Middle frontal gyrus (tissue), 1 donor: ENCODE measurements around the gene LSM7.

Experiments
- DNase-seq: peaks from one replicate; pipeline ENCODE4 v3.0.0-alpha.2; 2015; ENCODE audit warnings: low spot score; ENCODE audit errors: extremely low spot score

Gene LSM7

DNA sequence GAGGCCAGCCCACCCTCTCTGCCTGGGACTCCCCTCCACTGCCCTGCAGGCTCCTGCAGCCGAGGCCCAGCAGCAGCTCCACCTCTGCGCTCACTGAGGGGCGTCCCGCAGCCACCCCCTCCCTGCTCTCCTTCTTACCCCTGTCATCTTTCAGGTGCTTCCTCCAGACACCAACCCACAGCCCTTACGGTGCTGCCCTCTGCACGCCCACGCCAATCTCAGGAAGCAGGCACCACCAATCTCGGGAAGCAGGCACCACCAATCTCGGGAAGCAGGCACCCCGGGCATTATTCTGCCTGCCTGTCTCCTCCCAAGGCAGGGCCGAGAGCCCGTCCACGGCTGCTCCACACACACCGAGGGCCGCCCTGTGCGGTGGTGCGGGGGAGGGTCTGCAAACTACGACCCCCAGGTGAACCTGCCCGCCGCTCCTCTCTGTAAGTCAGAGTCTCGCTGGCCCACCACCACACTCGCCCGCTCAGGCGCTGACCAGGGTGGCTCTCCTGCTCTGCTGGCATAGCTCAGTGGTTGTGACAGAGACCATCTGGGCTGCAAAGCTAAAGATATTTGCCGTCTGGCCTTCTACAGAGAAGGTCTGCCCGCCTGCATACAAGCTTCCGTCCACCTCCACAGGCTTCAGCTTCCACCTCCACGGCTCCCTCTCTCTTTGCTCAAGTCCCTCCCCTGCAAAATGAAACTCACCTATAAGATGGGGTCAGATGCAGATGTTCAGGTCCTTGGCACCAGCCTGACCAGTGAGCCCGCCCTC is 2.9 kb downstream of the LSM7 start:
- DNase-seq, result no peak

DNA sequence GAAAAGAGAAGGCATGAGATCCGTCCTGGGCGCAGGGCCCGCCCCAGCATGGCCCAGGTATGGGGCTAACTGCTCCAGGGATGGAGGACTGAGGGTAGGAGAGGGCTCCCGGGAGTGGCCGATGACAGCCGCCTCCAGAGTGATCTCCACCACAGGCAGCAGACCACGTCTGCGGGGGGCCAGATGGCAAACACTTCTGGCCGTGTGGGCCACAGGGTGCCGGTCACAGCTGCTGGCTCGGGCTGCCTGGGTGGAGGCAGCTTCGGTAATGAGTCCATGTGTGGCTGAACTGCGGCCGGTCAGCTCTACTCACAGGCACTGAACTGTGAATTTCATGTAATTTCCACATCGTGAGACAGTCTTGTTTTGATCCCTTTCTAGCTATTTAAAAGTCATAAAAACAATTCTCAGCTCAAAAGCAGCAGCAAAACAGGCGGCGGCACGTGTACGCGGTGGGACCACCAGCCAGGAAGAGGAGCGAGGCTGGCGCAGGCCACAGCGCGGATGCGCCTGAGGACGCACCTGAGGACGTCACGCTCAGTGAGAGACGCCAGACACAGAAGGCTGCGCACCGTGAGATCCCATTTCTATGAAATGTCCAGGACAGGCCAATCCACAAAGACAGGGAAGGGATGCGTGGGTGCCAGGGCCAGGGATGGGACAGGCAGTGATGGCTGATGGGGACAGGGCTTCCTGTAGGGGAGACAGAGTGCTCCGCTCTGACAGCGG is 4.0 kb downstream of the LSM7 start:
- no peak for DNase-seq

DNA sequence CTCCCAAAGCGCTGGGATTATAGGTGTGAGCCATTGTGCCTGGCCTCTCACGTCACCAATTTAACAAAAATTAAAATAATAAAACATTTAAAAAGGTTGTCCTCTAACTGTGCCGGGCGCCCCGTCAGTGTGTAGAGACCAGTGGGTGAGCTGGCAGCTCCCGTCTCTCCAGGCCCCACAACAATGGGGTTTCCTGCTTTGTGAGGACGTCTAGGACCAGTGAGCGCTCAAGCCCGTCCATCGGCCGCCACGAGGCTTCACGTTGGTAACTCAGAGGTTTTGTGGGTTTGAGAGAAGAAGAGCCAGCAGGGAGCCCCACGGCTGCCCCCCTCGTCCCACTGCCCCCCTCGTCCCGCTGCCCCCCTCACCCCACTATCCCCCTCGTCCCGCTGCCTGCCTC is 4.7 kb downstream of the LSM7 start:
- no peak for DNase-seq

DNA sequence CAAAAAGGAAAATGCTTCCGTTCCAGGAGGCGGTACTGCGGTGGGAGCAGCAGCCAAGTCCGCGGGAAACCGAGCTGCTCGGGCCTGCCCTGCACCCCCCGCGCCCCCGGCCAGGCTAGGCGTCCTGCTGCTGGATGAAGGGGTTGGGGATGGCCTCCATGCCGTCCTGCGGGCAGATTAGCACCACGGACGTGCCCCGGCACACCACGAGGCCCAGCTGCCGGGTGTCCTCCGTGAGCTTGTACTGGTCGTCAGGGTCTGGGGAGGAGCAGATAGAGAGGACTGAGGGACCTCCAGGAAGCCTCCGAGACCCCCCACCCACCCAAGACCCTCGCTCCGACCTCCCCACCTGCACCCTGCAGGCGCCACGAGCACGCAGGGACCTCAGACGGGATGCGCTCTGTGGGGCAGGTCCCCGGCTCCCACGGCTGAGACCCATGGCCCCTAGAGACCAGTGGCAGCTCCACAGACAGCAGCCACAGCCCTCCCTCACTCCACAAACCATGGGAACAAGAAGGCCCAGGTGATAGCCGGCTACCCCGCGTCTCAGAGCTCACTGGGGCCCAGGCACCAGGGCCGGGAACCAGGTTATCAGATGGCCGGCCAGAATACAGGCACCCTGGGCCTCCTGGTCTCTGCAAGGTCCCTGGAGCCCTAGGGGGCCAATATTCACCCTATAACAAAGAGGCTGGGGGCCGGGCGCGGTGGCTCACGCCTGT is 6.7 kb downstream of the LSM7 start:
- DNase-seq, result no peak

DNA sequence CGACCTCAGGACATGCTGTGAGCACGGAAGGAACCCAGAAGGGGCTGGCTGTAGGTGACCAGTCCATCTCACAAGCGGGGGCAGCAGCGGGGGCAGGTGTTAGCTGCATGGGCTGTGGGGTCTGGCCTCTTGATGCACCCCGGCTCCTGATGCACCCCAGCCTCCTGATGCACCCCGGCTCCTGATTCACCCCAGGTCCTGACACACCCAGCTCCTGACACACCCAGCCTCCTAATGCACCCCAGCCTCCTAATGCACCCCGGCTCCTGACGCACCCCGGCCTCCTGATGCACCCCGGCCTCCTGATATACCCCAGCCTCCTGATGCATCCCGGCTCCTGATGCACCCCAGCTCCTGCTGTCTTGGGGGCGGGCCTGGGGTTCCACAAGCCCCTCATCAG is 7.4 kb downstream of the LSM7 start:
- DNase-seq, result no peak

DNA sequence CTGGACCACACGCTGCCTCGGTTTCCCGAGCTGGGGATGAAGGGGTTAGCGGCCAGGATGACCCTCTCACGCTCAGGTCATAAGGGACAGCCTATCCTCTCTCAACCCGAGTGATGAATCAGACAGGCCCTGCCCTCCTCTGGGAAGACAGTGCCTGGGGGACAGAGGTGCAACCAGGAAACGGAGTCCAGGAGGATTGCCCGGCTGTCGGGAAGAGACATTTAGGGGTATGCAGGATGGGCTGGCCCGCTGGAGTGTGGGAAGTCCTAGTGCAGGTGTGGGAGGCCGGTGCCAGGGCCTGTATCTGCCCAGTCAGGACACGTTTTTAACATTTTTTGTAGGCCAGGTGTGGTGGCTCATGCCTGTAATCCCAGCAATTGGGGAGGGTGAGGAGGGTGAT is 8.3 kb downstream of the LSM7 start:
- DNase-seq, result no peak

DNA sequence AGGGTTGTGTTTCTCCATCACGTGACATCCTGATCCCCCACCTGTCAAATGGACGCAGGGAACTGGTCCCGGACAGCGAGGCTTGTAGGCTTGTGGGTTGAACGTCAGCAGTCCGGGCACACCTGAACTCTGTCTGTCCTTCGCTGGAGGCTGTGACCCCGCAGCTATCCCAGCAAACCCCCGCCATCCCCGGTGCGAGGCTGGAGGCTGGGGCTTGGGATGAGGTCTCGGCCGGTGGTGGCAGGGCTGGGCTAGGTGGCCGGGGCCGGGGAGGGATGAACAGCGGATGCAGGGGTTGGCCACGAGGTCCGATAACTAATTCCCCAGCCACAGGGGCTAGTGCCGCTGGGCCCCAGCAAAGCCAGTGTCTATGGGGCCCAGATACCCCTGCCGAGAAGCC is 8.8 kb downstream of the LSM7 start:
- no peak for DNase-seq

DNA sequence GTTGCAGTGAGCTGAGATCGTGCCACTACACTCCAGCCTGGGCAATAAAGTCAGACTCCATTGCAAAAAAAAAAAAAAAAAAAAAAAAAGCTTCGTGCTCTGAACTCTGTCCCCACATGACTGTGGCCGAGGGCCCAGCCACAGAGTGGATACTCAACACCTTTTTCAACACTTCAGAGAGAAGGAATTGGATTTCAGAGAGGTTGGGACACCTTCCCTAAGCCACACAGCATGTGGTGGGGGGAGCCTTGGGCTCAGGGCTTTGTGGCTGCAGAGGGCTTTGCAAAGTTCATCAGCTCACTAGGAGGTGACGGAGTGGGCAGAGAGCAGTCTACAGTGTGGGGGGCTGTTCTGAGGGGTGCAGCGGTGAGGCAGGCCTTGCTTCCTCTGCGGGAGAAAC is 9.5 kb downstream of the LSM7 start:
- no peak for DNase-seq

DNA sequence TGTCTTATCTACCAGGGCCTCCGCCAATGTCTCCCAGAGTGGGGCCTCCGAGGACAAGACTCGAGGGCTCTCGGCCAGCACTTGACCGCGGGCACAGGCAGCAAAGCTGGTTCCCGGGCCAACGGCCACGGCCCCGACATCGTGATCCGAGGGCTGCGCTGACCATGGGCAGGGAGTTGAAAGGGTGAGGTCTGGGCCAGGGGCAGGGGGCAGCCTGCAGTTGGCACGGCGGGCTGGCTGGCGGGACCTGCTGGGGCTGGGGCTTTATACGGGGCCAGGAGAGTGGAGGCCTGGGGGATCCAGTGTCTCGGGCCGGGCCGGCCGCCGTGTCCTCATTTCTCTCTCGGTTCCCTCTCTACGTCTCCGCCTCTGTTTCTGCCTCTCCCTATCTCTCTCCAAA is 10.6 kb downstream of the LSM7 start:
- DNase-seq, result no peak

DNA sequence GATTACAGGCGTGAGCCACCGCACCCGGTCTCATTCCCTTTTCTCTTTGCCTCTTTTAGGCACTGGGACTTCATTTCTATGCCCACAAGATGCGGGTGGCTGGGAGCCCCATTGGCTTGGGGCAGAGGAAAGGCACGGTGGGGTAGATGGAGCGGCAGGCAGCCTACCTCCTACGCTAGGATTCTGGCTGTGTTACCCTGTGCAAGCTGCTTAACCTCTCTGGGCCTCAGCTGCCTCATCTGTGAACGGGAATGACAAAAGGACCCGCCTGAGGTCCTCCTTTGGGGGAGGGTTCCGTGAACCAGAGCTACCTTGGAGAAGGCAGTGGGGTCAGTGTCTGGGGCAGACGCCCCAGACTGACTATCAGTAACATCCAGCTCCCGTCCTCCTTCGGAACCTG is 11.1 kb downstream of the LSM7 start:
- DNase-seq, result no peak

DNA sequence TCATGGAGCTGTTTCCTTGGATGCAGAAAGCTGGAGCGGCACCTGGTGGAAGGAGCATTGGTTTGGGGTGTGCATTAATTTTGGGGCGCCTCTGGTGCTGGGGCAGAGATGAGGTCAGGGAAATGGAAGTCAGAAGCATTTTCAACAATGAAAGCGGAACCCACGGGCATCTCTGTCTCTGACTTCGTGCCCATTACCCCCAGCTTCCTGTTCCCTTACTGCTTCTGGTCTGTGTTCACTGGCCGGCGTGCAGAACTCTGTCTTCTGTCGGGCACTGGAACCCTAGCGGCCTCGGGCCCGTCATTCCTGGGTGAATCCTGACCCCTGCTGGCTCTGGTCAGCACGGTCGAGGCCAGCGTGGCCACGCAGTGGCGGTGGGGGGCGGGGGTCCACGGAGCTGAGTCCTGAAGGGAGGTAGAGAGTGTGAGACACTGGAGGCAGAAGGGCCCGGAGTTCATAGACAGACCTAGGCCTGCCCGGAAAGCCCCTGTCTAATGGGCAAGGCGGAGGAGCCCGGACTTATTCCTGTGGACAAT is 12.5 kb downstream of the LSM7 start:
- DNase-seq, result no peak

DNA sequence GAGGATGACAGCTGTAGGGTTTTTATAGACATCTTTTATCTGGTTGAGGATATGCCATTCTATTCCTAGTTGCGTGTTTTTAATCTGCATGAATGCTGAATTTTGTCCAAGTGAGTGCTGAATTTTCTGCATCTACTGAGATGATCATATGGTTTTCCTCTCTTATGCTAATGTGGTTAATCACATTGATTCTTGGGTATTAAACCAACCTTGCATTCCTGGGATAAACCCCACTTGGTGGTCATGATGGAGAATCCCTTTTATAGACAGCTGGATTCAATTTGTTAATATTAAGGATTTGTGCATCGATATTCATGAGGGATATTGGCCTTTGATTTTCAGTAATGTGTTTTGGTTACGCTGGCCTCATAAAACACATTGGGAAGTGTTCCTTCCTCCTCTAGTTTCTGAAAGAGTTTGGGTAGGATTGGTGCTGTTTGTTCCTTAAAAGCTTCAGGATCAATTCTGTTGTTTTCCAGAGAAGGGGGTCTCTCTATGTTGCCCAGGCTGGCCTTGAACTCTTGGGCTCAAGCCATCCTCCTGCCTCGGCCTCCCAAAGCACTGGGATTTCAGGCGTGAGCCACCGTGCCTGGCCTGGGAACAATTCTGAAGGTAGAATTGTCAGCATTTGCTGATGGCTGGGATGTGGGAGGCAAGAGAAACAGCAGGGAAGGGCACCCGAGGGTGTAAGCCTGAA is 13.1 kb downstream of the LSM7 start:
- no peak for DNase-seq

DNA sequence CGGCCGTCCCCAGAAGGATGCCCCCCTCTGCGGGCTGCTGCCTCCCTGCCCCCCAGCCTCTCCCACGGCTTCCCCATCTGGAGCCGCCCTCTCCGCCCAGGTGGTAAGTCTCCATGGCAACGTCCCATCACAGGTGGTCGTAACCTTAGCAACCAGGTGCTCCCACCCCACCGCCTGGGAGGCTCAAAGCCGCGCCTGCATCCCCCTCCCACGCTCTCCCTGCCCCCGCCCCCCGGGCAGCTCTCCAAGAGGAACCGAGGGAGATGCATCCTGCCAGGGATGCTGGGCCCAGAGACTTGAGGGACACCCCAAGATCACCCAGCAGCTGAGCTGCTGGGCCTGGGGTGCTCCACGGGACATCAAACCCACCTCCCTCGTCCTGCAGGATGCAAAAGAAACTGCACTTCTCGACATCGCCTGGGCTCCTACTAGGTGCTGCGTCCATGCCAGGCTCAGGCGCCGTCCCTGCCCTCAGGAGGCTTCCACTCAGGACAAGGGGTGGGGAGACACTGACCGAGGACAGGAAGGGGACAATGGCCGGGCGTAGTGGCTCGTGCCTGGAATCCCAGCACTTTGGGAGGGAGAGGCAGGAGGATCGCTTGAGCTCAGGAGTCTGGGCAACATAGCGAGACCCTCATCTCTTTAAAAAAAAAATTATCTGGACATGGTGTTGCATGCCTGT is 15.4 kb downstream of the LSM7 start:
- no peak for DNase-seq

DNA sequence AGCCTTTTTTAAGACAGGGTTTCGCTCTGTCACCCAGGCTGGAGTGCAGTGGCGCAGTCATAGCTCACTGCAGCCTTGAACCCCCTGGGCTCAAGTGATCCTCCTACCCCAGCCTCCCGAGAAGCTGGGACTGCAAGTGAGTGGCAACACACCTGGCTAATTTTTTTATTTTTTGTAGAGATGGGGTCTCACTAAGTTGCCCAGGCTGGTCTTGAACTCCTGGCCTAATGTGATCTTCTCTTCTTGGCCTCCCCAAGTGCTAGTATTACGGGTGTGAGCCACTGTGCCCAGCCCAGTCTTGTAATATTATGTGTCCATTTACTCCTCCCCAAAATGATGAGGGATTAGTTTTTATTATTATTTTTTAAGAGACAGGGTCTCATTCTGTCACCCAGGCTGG is 17.3 kb downstream of the LSM7 start:
- DNase-seq, result no peak

DNA sequence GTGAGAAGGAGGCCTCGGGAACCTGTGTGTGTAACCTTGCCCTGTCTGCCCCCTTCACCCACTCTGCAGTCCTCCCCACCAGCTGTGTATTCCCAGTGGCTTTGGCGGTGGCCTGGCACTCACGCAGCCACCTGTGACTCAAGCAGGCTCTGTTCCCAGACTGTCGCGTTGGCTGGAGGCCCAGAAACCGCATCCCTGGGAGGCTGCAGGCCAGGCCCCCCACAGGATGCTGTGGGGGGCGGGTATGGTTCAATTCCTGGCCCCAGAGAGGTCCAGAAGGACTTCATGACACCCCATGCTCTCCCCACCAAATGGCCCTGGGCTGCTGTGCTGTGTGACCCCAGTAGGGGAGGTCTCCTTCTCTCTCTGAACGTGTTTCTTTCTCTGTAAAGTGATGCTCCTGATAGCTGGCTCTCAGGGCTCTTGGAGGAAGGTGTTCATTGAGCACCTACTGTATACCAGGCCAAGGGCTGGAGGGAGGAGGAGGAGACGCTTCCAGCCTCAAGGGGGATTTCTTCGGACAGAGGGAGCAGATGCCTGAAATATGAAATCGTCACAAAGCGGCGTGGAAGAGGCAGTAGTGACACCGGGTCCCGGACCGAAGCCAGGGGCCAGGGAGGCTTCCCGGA is 18.5 kb downstream of the LSM7 start:
- no peak for DNase-seq

DNA sequence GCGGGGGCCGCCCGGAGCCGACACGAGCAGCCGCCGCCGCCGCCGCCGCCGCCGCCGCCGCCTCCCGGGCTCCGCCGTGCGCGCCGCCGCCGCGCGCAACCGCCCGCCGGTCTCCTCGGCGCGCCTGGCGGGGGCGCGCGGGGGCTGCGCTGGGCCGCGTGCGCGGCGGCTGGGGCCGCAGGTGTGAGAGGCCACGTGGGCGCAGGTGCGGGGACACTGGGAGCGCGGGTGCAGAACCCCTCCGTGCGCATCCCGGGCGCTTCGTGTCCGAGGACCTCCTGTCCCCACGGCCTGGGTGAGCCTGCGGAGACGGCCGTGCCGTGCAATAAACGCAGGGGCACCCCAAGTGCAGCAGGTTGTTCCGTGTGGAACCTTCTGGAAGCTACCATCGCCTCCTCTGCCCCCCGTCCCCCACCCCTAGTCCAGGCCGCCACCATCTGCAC is 20.3 kb downstream of the LSM7 start, which contains the start of gene LINGO3:
Gene LINGO3, minus strand, starts transcription at position 41 of the 443 bp plus-strand sequence. CDS start 16,378 bp downstream, outside the sequence.
- DNase-seq, result no peak

DNA sequence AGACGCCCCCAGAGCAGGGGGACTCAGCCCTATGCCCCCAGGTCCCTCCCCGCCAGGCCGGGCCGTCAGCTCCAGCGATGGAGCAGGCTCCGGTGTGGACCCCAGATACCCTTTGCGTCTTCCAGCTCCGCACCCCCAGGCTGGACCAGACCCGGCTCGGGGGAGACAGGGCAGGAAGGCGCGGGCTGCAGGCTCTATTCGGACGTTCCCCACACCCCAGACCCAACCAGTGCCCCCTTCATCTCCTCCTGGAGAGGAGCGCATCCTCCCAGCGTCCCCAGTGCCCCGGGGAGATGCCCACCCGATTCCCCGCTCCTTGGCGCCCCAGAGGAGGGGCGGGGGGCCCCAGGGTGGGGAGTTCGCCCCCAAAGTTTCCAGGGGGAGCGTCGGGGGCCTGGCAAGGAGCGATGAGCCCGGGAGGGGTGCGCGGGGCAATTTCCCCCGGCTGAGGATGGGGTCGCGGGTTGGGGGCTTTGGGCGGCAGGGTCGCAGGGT is 20.8 kb downstream of the LSM7 start:
- no peak for DNase-seq

DNA sequence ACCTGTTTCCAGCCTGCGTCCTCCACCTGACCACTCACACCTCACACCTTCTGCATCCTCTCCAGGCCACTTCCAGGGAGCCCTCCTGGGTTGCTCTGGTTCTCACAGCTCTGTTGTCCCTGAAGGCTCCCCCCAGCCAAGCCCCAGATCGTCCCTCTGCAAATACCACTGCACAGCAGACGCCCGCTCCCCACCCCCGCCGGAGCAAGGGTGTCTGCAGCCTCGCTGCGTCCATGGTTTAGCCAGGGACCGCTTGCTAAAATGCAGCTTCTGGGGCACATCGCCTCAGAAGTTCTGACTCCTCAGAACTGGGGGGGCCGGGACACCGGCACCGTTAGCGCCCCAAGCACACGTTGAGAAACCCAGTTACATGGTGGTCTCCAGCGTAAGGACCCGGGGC is 21.4 kb downstream of the LSM7 start:
- DNase-seq, result no peak

DNA sequence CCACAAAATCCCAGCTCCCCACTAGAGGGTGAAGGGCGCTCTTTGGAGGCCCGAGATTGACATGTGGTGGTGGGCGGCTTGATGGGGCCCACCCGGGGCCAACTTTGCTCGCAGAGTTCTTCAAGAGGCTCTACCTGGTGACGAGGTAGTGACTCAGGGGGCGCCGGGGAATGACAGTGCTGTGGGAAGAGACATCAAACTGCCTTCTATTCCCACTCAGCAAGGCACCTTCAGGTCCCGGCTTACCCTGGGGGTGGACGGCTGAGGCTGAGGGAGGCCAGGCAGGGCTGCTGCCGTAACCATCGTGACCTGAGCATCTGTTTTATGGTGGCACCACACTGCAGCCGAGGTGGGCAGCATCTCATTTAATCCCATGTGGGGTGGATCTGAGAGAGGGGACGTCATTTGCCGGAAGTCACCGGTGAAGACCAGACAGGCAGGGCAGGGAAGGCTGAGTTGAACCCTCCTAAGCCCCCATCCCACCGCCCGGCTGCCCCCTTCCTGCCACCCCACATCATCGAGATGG is 22.0 kb downstream of the LSM7 start:
- no peak for DNase-seq
